Fibroblast of peridontal ligament (primary cell): Measurements from ENCODE around the gene DNAJC18.
A peak's percentile ranks its signal among the peaks of the same experiment; 100 is the strongest.
"Not testable (repeated sequence)": the region's sequence is repeated elsewhere in the genome, so short reads cannot be mapped to it uniquely, and the experiment has no call there.

Source experiments
- DNase-seq: peaks from one replicate; pipeline ENCODE4 v3.0.0-alpha.2; 2010; ENCODE audit errors: extremely low read depth

The DNAJC18 gene

DNA sequence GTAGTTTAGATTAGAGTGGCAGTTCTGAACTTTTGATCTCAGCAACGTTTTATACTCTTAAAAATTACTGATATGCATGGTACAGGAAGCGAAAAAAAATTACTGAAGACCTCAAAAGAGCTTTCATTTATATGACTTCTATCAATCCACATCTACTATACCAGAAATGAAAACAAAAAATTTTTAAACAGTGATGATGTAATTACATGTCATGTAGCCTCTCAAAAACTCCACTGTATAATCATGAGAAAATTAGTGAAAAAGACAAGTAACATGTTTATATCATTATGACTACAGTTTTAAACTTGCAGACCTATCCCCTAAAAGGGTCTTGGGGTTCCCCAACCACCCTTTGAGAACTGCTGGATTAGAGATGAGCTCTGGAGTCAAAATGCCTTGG lies 9.3 kb downstream of the DNAJC18 start:
- no peak for DNase-seq

DNA sequence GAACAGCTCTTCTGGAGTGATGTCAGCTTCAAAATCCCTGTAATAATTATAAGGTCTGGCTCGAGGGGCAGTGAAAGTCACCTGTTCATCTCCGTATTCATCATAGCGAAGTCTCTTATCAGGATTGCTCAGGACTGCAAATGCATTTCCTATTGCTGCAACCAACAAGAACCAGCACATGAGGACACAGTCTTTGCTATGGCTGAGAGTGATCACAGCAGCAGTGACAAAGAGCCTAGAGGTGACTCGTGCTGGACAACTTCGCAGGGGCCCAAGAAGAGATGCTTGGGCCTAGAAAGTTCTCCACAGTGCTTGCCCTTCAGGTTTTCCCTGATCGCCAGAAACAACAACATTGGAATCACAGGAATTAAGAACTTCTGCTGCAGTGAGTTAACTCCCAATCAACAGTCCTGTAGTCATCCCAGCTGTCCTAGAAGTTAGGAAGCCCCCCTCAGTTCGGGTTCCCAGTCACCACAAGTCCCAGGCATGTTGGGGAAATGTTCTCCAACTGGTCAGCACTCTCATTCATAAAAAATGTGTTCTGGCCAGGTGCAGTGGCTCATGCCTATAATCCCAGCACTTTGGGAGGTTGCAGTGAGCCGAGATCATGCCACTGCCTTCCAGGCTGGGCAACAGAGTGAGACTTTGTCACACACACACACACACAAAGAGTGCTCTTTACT lies 13.0 kb downstream of the DNAJC18 start:
- peak; percentile 83 for DNase-seq

DNA sequence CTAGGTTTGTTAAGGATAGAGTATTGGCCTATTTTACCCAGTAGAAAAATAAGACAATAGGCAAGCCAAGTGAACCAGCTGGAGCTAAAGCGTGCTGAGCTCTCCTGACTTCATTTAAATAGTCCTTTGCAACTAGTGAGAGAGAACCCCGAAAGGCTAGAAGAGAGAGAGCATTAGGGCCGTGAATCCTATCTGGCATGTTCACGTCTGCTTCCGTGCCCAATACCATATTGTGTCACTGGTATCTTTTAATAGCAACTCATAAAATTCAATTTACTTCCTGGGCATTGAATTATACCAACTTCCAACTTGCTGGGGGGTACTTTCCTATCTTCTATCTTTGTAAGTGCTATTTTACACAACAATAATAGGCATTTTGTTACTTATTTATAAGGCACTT lies 13.8 kb downstream of the DNAJC18 start:
- no peak for DNase-seq

DNA sequence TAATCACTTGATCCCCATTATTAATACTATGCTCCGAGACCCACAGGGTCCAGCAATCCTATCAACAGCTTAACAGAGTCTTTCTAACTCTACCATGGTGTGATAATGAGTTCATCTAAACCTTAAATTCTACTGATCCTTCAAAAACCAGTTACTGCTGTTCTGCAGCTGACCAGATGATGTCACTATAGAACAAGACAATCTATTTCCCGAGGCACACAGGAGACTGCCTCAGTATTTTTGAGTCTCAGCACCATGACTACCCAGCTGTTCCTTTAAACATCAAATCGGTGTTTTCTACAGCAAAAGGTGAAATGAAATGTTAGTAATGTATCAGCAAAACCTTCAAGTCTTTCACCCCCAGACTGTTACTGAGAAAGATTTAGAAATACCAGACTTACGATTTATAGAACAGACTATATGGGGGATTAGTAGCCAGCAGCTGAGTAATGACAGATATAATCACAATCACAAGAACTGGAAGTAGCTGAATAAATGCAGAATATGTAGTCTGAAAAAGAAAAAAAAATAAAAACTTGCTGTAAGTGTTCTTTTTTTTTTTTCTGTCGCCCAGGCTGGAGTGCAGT lies 16.9 kb downstream of the DNAJC18 start:
- peak; percentile 84 for DNase-seq

DNA sequence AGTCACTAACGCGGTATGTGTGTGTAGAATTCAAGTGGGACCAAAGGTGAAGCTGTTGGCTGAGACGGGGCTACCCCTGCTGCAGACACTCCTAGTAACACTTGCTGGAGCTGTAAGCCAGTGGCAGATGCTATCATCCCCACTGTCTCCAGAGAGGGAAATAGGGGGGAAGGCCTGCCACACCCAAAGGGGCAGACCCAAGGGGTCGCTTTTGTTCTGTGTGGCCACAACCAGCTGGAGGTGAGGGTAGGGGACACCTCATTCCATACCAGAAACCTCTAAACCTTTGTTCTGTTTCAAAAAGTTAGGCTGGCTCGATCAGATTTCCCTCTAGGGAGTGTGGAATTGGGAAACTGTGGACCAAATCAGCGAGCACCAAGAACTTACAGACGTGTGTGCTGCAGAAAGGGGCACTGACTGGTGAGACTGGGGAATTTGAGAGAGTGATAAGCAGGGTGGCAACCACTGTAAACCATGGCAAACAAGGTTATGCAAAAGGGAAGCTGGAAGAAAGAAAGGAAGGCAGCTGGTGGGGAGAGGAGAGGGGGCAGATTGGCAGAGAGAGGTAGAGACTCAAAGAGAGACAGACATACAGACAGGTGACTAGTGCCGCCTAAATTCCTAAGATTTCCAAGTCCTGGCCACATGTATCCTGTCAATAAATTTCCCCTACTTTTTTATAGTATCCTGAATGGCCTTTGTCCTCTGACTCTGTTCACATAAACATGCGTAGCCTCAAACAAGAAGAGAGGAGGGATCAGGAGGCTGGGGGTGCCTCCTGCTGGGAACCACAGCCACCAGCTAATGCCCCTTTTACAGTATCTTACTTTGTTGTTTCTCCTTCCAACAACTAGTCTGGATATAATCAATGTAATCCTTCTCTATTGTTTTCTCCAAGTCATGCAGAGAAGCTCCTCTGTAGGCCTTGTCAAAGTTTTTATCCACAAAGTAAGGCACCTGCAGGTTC lies 19.8 kb downstream of the DNAJC18 start:
- DNase-seq, result no peak

DNA sequence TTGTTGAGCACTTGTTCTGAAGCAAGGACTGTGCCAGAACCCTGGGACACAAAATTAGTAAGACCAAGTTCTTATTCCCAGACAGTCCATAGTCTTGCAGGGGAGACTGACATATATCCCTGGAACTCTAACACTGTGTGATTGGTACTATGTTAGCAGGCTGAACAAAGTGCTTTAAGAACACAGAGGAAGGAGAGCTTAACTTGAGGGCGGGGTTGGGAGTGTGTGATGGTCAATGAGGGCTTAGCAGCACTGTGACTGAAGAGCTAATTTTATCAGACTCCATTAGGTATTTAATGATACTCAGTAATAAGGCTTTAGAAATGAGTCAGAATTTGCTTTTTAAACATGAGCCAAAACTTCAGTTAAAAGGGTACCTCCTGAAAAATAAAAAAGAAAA lies 20.5 kb downstream of the DNAJC18 start:
- no peak for DNase-seq

DNA sequence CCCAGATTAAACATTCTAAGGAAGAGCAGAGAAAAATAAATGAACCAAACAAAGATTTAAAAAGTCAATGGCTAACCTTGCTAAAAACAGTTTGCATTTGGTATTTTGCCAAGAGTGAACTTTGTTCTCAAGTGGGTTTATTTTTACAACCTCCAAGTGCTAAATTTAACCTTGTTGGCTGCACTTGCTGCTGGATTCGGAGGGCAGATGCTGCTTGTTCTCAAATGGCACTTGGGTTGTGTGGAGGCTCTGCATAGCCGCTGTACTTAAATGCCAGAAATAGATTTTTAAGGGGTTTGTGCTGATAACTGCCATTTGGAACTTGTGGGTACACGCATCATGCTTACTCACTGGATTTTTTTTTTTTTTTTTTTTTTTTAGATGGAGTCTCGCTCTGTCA lies 22.1 kb downstream of the DNAJC18 start:
- DNase-seq, result peak; percentile 47

DNA sequence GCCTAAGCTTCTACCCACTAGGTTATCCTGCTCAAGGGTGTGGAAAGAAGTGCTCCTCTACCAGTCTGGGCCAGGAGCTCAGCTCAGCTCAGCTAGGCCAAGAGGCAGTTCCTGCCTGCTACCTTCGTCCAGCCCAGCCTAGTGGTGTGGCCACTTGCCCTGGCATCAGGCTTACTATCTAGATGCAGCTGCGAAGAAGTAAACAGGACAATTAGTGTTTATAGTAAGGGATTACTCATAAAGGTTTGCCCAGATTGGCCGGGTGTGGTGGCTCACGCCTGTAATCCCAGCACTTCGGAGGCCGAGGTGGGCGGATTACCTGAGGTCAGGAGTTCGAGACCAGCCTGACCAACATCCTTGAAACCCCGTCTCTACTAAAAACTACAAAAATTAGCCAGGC lies 22.7 kb downstream of the DNAJC18 start:
- no peak for DNase-seq

DNA sequence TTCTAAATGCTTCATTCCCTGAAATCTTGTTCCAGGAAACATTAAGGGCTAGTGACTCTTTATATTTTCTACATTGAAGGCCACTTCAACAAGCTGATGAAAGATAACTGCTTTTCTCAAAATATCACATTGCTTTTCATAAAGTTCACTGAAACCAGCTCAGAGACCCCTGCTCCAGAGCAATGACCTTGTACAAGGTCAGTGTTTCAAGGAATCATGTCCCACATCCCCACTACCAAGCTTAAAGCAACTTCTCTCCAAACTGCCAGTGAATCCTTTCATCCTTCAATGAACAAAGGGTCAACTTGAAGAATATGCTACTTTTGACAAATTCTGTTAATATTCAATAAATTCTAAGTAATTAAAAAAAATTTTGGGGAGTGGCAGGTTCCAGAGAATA lies 23.5 kb downstream of the DNAJC18 start:
- no peak for DNase-seq

DNA sequence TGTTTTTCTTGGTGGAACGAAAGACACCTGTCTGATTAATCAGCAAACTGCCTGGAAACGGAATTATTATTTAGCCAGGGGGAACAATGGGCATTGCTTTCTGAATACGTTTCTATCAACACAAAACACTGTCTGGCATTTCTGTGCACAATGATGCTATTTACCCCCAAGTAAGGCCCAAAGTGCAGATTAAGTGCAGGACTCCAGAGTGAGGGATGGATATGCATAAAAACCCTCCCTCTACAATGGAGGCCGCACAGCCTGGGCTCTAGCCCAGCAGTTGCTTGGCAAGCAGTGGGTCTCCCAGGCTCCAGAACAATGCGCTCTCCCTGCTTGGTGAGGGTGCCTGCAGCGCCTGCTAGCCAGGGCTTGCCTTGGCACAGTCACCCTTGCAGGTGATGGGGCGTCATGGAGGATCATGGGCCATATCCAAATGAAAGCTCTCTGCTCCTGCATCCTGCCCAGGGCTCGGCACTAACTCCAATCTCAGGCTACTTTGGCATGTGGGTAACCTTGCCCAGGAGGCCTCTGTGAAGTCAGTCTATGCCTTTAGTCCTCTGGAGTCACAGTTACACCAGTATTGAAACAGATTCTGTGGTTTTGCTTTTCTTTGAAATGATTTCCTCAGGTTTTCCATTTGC lies 24.0 kb downstream of the DNAJC18 start:
- no peak for DNase-seq

DNA sequence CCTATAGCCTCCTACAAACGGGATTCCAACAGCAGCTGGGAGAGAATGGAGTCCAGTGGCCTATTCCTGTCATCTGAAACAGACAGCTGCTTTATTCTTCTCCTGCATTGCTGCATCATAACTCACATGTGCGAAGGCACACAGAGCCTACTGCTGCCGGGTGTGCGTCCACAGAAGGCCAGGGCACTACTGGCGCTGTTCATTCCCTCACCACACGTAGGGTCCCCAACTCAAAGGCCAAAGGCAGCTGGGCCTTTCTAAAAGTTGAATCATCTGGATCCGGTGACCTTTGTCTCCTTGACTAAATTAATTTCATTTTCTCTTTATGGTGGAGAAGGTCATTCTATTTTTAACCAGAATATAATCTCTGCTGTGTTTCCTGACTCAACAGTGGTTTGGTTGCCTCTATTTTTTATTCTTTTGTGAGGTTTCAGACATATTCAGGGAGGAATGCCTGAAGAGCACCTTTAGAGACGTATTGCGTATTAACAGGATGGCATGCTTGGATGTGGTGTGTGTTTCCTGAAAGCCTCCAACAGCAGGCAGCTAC lies 24.7 kb downstream of the DNAJC18 start:
- no peak for DNase-seq

DNA sequence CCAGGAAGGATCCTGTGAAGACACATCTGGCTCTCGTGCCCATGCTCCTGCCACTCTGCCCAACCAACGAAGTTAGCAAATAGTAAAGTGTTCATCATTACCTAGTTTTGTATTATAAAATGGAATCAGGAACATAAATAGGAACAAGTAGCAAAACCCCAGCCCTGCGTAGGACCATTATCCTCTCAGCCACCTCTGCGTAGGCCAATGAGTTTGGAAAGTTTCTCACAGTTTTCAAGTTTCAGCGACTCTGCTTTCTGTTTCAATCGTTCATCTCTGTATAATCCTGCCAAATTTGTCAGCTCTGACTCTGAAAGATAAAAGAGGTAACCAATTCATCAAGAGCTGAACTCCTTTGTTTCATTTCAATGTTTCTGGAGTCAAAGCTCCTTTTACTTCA lies 25.4 kb downstream of the DNAJC18 start:
- DNase-seq, result no peak

DNA sequence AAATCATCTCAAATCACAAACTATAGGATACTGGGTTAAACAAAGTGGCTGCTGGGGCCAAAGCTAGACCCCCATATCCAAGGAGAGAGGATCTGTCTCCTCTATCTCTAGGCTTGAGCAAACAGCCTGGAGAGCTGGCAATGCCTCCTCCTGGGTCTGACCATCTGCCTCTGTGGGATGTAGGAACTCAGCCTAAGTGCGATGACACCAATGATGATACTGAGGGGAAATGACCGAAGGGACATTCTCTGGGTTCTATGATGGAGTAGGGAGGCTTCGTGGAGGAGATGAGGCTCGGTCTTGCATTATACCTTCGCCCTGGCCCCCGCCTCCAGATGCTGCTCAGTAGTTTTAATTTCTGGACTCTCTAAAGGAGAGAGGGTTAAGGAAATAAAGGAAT lies 26.2 kb downstream of the DNAJC18 start:
- DNase-seq, result no peak

DNA sequence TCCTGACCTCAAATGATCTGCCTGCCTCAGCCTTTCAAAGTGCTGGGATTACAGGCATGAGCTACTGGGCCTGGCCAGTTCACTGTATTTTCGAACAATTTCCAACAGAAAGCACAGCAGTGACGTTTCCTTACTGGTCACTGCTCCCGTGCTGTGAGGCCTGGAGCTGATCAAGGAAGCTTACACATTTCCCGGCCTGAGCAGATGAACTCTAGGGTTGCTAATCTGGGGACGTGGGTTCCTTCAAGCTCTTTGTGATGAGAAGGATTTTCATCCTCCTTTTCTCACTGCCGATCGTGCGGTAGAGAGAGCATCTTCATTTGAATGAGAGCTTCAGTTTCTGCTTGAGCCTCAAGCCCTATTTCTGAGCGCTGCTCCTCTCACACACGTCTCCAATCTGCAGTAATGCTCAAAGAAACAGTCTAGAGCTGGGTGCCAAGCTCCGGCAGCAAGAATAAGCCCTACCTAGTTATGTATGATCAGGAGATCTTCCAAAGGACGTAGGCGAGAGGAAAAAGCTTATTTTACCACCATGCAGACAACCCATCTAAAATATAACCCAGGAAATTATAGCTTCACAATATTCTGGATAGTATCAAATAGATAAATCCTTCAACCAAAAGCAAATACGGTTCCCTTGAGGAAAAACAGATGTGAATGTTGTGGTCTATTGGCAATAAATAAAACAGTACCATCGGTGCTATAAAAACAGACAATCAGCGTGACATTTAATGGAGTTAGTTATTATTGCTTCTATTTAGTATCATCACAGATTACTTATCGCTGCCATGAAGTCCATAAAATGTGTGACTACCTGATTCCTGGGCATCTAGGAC lies 28.1 kb downstream of the DNAJC18 start:
- DNase-seq, result no peak

DNA sequence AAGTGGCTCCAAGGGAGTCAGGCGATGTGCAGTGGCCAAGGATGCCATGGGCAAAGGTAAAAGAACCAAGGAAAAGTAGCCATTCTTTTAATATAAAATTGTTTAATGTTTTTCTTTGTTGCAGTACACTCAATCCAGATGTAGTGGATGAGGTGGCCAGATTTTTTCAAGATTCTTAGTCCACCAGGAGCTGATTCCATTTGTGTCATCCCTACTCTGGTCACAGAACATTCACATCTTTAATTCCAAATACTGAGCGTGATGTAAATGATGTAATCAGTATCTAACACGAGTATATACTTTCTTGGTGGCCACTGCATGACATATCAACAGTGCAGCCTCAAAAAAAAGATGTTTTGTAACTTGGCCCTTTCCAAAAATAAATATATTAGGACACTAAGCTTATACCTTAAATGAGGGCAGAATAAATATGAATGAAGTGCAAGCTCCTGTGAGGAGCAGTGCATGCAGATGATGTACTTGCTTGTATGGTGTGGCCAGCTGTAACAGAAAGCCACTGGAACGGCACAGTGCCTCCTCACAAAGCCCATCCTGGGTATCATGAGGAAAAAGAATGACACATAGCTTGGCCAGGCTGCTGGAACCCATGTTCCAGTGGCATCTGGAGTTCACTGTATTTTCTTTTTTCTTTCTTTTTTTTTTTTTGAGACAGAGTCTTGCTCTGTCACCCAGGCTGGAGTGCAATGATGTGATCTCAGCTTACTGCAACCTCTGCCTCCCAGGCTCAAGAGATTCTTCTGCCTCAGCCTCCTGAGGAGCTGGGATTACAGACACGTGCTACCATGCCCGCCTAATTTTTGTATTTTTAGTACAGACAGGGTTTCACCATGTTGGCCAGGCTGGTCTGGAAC lies 29.0 kb downstream of the DNAJC18 start:
- DNase-seq, result no peak

DNA sequence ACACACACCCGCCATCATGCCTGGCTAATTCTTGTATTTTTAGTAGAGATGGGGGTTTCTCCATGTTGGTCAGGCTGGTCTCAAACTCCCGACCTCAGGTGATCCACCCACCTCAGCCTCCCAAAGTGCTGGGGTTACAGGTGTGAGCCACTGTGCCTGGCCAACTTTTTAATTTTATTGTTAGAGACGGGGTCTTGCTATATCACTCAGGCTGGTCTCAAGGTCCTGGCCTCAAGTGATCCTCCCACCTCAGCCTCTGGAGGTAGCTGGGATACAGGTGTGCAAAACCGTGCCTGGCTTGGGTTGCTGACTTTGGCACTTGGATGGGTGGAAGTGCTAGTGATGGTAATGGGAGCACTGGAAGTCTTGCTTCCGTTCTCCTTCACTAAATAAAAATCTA lies 30.2 kb downstream of the DNAJC18 start:
- not testable (repeated sequence) for DNase-seq

DNA sequence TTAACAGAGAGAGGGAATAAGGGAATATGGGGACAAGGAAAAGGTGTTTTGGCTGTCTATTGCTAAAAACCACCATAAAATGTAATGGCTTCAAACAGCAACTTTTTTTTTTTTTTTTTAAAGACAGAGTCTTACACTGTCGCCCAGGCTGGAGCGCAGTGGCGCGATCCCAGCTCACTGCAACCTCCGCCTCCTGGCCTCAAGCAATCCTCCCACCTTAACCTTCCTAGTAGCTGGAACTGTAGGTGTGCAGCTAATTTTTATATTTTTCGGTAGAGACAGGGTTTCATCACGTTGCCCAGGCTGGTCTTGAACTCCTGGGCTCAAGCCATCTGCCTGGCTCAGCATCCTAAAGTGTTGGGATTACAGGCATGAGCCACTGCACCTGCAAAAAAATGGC lies 31.1 kb downstream of the DNAJC18 start:
- DNase-seq, result no peak

DNA sequence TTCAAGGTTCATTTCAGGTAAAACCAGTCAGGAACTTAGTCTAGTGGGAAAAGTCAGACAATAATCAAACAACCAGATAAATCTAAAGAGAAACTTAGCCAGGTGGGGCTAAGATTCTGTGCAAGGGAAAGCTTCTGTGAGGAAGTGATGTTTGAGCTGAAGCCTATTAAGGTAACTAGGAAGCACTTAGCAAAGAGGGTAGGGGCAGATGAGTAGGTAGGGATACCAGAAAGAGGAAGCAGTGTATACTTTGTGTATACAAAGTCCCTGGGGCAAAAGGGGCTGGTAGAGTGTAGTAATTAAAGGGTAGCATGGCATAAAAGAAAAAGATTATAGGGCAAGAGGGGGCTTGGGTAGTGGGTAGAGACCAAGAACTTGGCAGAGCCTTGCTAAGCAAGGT lies 31.8 kb downstream of the DNAJC18 start:
- no peak for DNase-seq

DNA sequence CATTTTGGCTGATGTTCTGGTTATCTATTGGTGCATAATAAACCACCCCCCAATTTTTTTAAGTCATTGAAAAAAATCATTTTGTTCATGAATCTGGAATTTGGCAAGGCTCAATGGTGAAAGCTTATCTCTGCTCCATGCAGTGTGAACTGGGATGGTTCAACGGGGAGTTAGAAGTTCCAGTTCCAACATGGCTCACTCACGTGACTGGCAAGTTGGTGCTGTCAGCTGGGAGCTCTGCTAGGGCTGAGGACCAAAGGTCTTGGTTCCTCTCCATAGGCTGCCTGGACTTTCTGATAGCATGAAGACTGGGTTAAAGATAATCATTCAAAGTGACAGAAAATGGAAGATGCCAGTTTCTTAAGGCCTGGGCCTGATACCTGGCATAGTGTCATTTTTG lies 32.4 kb downstream of the DNAJC18 start:
- DNase-seq, result no peak

DNA sequence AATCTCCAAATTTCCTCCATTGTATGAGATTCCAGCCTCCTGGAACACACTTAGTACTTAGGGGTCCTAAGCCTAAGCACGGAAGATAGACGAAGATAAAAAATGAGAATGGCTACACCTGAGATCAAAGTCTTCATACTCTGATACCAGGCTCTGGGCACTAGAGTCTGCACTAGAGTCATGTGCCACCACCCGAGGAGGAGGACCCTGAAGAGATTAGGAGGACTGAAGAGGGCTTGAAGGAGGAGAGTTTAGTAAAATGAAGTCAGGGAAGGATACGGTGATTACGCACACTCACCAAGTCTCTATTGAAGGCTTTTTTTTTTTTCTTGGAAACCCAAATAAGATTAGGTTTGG lies 34.9 kb downstream of the DNAJC18 start:
- no peak for DNase-seq
